C1 segment of cervical spinal cord (tissue), 14 donors: ENCODE results near the gene CSH2.
"Not testable (repeated sequence)": the region's sequence is repeated elsewhere in the genome, so short reads cannot be mapped to it uniquely, and the experiment has no call there.

Experiments used
- DNase-seq, 14 donors: peaks; one replicate each; lab custom pipeline; 2025; lab: John Stamatoyannopoulos, UW

Gene CSH2

DNA sequence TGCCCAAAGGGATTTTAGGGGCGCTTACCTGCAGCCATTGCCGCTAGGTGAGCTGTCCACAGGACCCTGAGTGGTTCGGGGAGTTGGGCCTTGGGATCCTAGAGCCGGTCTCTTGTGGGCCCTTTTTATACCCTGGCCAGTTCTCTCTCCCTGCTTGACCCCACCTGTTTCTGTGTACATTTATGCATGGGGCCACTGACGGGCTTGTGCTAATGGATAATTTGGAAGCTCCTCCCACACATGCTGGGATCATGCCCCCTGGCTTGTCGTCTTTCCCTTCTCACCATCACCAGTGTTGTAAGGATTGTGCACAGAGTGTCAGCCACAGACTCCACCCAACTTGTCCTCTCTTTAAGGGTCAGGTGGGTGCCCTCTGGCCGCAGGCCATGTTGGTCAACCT lies at the start of gene CSH2:
Gene CSH2 (minus strand): TSS at position 101 of the 400 bp plus-strand sequence. CDS start 63 bp downstream, at position 38.
- not testable (repeated sequence) for DNase-seq

DNA sequence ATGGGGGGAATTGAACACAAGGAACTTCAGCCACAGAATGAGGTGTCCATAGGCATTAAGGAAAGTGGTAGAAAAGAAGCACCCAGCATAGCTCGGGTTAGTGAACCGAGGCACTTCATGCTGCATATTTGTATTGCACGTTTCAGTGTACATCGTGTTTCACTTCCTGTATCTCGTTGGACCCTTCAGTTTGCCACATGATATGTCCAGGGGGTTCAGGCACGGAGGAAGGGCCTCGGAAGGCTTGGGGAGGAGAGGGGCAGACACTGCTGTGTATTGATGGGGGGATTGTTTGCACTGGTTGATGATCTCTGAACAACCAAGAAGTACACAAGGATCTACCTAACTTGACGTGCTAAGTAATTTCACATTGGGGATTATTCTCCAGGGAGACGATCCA lies 48.9 kb upstream of the CSH2 start:
- DNase-seq: not testable (repeated sequence)

DNA sequence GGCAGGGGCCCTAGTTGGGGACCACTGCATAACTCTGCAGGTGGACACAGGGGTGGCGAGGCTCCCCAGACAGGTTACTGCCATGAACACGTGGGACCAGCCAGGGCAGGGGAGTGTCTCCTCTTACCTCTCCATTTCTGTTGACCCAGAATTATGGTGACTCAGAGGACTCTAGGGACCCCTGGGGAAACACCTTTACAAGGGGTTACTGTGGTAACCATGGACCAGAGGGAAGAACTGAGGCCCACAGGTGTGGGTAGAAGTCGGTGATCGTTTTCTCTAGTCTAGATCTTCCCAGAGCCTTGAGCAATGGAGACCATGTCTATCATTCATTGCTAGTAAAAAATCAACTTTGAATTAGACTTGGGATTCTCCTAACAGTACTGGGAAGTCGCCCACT lies 47.3 kb upstream of the CSH2 start:
- not testable (repeated sequence) for DNase-seq

DNA sequence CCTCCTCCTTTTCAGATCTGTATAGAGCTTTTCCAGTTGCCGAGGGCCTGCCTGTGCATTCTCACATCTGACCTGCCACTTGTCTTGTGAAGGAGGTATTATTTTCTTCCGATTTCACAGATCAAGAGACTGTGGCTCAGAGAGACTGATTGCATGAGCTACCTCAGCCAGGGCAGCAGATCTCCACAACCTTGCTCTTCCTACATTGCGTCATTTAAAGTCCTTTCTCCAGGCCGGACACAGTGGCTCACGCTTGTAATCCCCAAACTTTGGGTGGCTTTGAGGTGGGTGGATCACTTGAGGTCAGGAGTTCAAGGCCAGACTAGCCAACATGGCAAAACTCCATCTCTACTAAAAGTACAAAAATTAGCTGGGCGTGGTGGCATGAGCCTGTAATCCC lies 46.6 kb upstream of the CSH2 start:
- not testable (repeated sequence) for DNase-seq

DNA sequence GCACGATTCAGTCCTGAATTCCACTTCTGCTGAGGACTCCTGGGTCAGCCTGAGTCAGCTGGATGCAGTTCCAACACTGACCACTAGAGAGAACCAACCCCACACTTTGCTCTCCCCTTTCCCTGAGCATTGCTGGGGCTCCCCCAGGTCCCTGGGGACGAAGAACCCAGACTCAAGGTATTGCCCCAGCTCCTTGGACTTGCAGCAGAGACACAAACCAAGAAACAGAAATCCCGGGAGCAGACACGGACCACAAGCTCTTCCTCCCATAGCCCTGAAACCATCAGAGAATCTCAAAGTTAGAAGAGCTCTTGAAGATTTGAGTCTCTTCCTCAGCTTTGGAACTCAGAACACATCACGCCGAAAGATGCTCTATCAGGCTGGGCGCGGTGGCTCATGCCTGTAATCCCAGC lies 45.8 kb upstream of the CSH2 start:
- DNase-seq: peak in 8 of 14 donors; percentile 2 to 39 (median 8)

DNA sequence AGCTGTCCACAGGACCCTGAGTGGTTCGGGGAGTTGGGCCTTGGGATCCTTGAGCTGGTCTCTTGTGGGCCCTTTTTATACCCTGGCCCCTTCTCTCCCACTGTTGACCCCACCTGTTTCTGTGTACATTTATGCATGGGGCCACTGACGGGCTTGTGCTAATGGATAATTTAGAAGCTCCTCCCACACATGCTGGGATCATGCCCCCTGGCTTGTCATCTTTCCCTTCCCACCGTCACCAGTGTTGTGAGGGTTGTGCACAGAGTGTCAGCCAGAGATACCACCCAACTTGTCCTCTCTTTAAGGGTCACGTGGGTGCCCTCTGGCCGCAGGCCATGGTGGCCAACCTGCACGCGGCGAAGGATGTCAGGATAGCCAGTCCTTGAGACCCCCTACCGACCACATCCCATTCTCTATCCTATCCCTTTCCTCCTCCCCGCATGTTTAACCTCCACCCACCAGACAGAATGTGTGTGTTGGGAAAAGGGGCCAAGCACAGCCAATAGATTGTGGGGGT lies 45.4 kb upstream of the CSH2 start, which contains the start of gene GH1:
Gene GH1 (minus strand): TSS at position 51 of the 517 bp plus-strand sequence. CDS start 63 bp downstream, outside the sequence.
- DNase-seq: not testable (repeated sequence)

DNA sequence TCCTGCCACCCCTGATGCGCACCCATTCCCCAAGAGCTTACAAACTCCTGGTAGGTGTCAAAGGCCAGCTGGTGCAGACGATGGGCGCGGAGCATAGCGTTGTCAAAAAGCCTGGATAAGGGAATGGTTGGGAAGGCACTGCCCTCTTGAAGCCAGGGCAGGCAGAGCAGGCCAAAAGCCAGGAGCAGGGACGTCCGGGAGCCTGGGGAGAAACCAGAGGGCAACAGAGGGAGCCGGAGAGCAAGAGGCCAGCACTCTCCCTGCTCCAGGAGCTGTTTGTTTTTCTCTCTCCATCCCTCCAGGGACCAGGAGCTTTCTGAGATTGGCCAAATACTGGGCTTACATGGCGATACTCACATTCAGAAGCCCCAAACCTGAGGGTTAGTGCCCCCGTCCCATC lies 44.8 kb upstream of the CSH2 start:
- no peak for DNase-seq

DNA sequence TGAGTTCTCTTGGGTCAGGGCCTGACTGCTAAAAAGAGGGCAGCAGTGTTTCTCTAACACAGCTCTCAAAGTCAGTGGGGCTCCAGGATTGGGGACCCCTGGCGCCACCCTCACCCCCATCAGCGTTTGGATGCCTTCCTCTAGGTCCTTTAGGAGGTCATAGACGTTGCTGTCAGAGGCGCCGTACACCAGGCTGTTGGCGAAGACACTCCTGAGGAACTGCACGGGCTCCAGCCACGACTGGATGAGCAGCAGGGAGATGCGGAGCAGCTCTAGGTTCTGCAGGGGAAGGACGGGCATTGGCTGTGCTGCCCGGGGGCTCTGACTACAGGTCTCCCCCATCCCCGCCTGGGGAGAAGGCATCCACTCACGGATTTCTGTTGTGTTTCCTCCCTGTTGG lies 44.2 kb upstream of the CSH2 start:
- no peak for DNase-seq

DNA sequence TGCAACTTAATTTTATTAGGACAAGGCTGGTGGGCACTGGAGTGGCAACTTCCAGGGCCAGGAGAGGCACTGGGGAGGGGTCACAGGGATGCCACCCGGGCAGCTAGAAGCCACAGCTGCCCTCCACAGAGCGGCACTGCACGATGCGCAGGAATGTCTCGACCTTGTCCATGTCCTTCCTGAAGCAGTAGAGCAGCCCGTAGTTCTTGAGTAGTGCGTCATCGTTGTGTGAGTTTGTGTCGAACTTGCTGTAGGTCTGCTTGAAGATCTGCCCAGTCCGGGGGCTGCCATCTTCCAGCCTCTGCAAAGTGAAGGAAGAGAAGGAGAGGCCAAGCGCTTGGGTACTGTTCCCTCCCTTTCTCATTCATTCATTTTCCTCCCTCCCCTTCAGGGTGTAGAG lies 43.7 kb upstream of the CSH2 start:
- DNase-seq: not testable (repeated sequence)

DNA sequence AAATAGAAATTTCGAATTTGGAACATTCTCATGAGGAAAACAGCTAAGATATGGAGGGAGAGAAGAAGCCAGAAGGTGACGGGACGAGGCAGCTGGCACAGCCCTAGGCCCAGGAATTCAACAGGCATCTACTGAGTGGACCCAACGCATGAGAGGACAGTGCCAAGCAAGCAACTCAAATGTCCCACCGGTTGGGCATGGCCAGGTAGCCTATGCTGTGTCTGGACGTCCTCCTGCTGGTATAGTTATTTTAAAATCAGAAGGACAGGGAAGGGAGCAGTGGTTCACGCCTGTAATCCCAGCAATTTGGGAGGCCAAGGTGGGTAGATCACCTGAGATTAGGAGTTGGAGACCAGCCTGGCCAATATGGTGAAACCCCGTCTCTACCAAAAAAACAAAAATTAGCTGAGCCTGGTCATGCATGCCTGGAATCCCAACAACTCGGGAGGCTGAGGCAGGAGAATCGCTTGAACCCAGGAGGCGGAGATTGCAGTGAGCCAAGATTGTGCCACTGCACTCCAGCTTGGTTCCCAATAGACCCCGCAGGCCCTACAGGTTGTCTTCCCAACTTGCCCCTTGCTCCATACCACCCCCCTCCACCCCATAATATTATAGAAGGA lies 43.2 kb upstream of the CSH2 start:
- DNase-seq: no peak

DNA sequence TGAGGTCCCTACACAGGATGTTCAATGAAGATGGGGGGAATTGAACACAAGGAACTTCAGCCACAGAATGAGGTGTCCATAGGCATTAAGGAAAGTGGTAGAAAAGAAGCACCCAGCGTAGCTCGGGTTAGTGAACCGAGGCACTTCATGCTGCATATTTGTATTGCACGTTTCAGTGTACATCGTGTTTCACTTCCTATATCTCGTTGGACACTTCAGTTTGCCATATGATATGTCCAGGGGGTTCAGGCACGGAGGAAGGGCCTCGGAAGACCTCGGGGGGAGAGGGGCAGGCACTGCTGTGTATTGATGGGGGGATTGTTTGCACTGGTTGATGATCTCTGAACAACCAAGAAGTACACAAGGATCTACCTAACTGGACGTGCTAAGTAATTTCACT lies 42.3 kb upstream of the CSH2 start:
- DNase-seq: not testable (repeated sequence)

DNA sequence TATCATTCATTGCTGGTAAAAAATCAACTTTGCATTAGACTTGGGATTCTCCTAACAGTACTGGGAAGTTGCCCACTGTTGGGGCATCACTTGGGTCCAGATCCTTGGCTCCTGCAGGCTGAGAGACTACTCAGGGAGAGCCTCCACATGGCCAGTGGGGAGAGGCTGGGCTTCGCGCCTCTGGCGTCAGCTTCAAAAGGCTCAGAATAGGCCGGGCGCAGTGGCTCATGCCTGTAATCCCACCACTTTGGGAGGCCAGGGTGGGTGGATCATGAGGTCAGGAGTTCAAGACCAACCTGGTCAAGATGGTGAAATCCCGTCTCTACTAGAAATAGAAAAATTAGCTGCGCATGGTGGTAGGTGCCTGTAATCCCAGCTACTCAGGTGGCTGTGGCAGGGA lies 41.0 kb upstream of the CSH2 start:
- DNase-seq: no peak

DNA sequence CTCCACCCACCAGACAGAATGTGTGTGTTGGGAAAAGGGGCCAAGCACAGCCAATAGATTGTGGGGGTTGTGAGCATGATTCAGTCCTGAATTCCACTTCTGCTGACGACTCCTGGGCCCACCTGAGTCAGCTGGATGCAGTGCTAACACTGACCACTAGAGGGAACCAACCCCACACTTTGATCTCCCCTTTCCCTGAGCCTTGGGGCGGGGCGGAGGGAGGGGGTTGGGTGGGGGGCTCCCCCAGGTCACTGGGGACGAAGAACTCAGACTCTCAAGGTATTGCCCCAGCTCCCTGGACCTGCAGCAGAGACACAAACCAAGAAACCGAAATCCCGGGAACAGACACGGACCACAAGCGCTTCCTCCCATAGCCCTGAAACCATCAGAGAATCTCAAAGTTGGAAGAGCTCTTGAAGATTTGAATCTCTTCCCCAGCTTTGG lies 38.2 kb upstream of the CSH2 start:
- peak in 3 of 14 donors; percentile 1 to 13 (median 5) for DNase-seq

DNA sequence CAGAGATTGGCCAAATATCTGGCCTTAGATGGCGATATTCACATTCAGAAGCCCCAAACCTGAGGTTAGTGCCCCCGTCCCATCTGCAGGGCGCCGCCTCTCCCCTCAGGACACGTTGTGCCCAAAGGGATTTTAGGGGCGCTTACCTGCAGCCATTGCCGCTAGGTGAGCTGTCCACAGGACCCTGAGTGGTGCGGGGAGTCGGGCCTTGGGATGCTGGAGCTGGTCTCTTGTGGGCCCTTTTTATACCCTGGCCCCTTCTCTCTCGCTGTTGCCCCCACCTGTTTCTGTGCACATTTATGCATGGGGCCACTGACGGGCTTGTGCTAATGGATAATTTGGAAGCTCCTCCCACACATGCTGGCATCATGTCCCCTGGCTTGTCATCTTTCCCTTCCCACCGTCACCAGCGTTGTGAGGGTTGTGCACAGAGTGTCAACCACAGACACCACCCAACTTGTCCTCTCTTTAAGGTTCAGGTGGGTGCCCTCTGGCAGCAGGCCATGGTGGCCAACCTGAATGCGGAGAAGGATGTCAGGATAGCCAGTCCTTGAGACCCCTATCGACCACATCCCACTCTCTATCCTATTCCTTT lies 37.7 kb upstream of the CSH2 start, which contains the start of gene CSHL1:
Gene CSHL1 (minus strand): TSS at position 218 of the 595 bp plus-strand sequence. CDS start 62 bp downstream, at position 156.
- DNase-seq: no peak

DNA sequence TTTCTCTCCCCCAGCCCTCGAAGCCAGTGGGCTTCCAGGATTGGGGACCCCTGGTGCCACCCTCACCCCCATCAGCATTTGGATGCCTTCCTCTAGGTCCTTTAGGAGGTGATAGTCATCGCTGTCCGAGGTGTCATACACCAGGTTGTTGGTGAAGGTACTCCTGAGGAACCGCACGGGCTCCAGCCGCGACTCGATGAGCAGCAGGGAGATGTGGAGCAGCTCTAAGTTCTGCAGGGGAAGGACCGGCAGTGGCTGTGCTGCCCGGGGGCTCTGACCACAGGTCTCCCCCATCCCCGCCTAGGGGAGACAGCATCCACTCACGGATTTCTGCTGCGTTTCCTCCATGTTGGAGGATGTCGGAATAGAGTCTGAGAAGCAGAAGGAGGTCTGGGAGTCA lies 36.6 kb upstream of the CSH2 start:
- DNase-seq: no peak

DNA sequence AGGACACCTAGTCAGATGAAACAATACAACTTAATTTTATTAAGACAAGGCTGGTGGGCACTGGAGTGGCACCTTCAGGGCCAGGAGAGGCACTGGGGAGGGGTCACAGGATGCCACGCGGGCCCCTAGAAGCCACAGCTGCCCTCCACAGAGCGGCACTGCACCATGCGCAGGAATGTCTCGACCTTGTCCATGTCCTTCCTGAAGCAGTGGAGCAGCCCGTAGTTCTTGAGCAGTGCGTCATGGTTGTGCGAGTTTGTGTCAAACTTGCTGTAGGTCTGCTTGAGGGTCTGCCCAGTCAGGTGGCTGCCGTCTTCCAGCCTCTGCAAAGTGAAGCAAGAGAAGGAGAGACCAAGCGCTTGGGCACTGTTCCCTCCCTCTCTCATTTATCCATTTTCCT lies 36.1 kb upstream of the CSH2 start:
- not testable (repeated sequence) for DNase-seq

DNA sequence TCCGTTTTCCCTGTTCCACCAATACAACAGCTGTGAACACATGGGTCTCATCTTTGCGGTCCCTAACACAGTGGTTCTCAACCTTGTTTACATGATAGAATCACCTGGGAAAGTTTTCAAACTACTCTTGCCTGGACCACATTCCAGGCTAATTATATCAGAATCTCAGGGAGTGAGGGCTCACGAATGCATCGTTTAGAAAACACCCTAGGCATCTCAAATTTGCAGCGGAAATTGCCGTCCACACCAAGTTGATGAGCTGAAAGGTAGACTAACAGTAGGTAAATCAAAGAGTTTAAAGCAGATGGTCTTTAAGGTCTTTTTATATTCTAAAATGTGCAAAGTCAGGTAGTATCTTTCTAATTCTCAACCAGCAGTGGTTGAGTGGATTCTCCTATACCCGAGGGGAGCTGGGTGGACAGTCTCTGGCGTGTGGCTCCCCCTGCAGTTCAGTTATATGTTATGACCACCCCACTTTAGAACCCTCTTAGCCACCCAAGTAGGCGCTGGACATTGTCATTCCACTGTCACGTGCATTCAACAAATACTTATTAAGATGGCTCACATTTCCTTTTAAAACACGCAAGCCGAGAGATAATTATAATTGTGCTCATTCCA lies 33.8 kb upstream of the CSH2 start:
- DNase-seq: not testable (repeated sequence)

DNA sequence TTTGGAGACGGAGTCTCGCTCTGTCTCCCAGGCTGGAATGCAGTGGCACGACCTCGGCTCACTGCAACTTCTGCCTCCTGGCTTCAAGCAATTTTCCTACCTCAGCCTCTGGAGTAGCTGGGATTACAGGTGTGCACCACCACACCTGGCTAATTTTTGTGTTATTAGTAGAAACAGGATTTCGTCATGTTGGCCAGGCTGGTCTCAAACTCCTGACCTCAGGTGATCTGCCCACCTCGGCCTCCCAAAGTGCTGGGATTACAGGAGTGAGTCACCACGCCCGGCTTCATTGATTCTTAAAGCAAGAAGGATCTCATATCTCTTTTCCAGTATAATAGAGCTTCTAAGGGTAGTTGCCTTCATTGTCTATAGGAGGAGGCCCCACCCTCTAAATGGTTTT lies 31.3 kb upstream of the CSH2 start:
- DNase-seq: not testable (repeated sequence)

DNA sequence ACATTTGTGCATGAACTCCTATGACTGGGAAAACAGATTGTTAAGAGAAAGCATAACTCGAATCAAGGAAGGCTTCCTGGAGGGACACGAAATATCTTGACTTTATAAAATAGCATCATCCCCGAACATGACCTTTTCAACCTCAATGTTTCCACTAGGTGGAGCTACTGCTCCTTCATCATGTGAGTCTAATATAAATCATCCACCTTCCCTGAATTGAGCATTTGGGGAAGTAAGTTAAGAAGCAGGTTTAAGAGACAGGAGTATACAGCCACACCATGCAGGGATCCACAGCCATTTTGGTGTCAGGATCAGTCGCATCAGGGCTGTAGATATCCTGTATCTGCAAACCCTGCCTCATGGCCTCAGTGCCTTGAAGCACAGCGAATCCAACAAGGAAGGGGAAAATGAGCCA lies 30.3 kb upstream of the CSH2 start:
- not testable (repeated sequence) for DNase-seq

DNA sequence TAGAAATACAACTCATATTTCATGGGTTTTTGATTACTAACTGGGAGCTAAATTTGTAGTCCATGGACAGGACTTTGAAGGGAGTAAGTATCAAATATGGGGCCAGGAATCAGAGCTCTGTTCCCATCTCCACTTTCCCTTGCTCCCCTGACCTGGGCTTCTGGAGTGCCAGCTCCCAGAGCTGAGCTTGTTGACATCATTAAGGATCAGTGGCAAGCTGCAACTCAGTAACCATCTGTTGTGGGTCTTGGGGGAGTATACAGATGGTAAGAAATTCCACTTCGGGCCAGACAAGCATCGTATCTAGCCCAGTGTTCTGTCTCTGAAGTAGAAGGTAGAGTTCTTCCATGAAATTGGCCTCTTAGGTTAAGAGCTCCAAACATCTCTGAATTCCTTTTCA lies 28.5 kb upstream of the CSH2 start:
- not testable (repeated sequence) for DNase-seq

DNA sequence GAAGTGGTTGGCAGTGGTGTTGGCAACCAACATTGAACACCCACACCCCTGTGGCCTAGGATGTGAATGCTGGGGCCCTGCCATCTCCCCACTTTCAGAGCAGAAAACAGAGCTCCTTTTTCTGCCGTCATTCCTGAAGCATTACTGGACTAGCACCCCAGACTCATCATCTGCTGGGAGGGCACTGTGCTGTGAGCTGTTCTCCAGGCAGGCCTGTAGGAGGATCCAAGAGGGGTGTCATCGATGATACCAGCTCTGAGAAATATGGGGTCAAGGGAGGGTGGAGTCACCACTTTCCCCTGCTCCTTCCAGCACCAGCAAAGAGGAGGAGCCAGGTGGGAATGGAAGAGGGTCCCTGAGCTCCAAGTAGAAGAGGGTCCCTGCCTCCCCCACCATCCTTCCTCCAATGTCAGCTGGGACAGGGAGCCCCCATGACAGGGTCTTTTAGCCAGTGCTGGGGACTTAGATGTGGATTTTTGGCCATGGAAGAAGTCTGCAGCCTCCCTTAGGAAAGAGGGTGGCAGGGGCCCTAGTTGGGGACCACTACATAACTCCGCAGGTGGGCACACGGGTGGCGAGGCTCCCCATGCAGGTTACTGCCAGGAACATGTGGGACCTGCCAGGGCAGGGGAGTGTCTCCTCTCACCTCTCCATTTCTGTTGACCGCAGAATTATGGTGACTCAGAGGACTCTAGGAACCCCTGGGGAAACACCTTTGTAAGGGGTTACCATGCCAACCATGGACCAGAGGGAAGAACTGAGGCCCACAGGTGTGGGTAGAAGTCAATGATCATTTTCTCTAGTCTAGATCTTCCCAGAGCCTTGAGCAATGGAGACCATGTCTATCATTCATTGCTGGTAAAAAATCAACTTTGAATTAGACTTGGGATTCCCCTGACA lies 25.7 kb upstream of the CSH2 start:
- DNase-seq: not testable (repeated sequence)
